GM19438 (cell line): ENCODE measurements around the gene CD52.

Experiments
- ATAC-seq: cut with Tn5 transposase; IDR thresholded peaks from one replicate; pipeline ENCODE4 v1.9.1; 2021; ENCODE audit warnings: low read depth; ENCODE audit not compliant: unreplicated experiment

Gene CD52

DNA sequence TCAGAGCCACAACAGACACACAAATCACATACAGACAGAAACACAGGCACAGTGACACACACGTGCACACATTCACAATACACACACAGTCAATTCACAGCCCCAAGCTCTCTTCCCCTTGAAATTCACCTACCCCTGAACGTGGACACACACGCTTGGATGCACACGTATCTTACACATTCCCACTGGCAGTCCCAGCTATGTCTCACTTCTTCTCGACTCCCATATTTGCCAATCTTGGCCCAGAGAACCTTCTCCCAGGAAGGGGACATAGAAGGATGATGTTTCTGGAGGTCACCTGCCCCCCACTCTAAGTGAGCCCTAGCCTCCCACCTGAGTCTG, 34.6 kb downstream of the CD52 start:
- no peak for ATAC-seq

DNA sequence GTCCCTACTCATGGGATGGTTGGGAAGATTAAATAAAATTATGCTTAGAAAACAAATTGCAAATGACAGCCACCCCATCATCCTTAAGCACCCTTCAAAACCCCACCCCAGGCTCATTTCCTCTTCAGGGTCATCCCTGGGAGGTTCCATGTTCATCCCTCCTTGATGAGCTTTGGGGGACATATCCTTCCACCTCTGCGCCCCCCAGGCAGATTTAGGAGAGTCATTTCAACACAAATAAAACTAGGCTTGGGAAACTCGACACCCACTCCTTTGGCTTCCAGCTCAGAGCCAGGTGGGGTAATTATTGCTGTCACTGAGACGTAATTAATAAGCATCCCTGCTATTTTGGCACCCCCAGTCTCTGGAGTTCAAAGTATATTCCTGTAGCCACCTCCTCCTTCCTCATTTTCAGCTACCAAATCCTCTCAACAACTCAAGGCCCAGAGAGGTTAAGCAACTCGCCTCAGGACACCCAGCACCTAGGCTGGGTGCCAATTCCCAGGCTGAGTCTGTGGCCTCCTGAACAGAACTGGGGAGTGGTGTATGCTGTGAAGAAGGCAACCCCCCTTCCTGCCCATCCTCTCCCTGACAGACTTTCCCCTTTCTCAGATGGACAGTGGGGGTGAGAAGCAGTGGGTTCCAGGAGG, 35.6 kb downstream of the CD52 start:
- no peak for ATAC-seq

DNA sequence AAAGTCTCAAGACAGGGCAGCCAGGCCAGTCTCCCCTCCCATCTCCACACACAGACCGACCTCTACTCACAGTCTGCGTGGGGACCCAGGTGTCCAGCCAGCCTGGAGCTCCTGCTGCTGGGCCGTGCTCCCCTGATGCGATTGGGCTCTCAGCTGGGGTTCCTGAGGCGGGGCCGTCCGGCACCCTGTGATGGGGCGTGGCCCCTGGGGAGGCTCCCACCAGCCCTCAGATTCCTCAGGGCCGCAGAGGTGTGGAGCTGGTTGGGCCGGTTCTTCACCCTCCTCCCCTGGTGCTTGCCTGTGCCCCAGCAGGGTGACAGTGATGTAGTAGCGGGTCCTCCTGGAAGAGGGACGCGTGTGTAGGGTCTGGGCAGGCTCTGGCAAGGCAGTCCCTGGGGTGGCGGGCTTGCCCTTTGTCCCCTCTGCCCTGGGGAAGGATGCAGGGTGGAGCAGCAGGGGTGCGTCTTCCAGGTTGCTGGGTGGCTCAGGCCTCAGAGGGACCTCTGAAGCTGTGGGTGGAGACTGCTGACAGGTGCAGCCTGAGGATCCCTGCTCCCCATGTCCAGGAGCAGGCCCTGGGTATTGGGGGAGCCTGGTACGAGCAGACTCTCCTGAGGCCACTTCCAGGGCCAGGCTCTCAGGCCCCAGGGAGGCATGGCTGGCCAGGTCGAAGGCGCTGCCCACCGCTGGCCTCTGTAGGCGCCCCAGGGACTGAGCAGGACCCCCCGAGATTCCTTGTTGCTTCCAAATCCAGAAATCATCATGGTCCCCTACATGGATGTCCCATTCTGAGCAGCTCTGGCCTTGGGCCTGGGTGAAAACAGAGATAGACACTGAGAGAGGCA, 36.4 kb downstream of the CD52 start, which contains the start of gene CRYBG2:
Gene CRYBG2, minus strand, starts transcription at position 155 of the 845 bp plus-strand sequence. CDS start 7,473 bp downstream, outside the sequence.
- no peak for ATAC-seq

DNA sequence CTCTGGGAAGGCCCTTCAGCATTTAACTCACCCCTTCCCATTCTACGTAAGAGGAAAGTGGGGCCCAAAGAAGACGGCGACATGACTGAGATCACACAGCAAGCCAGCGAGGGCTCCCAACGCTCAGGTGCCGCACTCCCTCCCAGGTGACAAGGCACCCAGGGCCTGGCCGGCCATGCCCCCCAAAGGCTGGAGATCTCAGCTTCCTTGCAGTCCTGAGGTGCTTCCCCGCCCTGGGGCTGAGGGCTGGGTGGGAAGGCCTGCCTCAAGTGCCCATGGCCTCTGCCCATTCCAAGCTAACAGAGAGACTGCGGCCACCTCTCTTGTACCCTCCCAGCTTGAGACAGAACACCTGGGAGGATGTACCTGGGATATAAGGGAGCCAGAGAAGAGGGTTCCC, 37.2 kb downstream of the CD52 start:
- ATAC-seq, result no peak

DNA sequence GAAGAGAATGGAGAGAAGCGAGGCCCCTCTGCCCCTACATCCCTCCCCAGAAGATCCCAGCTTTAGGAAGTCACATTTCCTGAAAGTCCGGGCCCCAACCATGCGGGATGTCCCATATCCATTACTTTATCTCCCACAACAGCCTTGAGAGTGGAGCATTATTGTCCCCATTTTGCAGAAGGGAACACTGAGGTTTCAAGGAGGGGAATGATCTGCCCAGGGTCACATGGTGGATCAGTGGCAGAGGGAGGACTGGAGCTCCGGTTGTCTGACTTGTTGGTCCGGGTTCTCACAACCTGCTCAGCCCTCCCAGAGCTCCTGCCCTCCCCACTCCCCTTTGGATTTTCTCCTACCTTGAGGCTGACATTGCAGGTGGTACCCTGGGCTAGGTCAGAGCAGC, 38.3 kb downstream of the CD52 start:
- no peak for ATAC-seq

DNA sequence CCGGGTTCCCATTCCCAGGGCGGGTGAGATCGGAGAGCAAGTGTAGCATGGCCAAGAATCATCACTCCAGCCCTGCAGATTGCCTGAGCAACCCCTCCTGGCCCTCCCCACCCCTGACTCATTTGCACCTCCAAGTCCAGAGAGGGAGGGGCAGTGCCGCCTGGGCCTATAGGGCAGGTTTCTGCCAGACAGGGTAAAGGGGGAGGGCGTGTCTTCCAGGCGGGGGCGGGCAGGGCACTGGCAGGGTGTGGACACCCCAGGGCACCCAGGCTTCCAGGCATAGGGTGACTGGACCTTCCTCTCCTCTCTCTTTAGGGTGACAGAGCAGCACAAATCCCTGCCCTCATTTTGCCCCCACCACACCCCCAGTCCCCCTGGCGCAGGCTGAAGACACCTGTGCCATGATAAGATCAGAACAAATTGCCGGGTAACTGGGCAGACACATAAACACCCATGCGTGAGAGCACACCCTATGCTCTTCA, 39.4 kb downstream of the CD52 start:
- no peak for ATAC-seq

DNA sequence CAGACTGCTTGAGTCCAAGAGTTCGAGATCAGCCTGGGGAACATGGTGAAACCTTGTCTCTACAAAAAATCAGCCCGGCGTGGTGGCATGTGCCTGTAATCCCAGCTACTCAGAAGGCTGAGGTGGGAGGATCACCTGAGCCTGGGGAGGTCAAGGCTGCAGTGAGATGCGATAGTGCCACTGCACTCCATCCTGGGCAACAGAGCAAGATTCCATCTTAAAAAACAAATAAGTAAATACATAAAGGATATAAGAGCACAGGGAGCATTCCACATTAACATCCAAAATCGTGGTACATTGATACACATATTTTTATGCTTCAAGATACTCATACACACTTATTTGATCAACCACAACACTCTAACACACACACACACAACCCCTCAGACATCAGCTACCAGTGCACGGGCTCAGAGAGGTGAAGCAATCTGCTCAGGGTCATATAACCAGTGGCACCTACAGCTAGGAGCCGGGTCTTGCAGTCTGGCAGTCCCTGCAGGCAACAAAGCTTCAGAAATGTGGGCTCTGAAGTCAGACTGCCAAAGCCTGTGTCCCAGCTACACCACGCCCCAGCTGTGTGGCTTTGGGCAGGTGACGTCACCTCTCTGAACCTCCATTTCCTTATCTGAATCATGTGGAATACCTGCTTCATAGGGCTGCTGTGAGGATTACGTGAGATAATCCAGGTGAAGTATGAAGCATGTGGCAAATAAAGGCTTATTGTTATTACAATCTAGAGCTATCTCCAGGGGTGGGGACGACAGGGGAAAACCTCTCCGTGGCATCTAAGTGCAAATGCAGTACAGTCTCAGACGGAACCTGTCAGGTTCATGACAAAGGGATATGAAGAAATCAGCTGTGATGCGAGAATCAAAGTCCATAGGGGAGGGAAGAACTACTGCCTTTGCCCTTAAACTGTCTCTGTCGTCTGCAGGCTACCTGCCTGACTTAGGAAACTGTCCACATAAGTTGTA, 40.9 kb downstream of the CD52 start:
- ATAC-seq, result no peak

DNA sequence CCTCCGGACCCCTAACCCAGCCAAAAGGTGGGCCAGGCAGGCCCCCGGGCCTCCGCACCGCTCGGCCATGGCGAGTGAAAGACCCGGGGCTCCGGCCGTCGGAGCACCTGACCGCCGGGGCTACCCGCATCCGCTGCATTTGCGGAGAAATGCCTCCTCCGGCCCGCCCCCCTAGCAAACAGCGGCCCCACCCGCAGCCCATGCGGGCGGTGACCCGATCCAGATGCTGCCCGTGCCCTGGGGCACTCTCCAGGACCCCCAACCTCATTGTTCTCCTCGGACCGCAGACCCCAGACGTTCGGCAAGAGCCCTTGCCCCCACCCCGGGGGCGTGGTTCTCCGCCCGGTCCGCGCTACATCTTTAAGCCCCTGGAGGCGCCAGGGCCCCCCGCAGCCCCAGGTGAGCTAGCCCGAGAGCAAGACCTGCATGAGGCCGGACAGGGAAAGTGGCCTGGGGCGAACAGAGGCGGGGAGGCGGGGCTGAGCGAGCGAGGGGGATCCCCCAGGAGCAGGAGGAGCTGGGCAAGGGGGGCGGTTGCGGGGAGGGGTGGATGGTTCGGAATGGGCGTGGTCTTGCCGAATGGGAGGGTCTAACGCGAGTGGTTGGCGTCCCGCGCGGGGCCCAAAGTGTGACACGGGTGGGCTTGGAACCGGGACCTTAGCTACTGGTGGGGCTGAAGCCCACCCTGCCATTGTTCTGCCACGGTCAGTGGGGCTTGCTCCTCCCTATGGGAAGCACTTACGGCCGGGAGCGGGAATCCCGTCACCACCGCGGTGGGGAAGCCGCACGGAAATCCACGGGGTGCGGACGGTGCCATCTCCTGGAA, 42.4 kb downstream of the CD52 start:
- ATAC-seq, result no peak

DNA sequence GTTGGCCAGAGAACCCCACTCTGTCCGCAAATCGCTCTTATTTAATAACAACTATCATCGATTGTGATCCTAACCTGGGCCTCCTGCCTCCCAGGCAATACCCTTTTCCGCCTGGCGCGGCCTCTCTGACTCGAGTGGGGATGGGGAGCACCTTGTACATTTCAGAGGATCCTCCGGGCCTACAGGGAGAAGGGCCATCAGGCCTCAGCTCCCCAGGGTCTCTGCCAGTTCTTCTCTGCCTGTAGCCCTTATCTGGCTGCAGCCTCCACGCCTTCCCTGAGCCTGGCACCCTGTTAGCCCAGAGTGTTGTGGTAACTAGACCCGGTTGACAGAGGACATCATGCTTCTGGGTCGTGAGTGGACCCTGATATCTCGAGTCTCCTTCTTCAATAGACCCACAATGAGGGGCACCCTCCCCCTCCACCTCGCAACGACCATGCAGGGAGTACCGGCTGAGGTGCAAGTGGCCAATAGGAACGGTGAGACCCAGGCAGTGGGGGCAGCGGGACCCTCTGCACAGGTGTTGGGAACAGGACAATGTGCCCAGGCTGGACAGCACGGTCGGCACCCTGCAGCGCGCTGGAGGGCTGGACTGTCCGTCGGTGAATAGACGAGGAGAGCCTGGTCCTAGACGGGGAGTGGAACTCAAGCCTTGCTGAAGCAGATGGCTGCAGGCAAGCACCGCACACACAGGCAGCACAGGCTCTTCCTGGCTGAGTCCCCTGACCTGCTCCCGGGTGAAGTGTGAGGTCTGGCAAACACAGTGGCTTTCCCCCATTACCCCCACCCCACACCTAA, 43.2 kb downstream of the CD52 start:
- ATAC-seq, result no peak

DNA sequence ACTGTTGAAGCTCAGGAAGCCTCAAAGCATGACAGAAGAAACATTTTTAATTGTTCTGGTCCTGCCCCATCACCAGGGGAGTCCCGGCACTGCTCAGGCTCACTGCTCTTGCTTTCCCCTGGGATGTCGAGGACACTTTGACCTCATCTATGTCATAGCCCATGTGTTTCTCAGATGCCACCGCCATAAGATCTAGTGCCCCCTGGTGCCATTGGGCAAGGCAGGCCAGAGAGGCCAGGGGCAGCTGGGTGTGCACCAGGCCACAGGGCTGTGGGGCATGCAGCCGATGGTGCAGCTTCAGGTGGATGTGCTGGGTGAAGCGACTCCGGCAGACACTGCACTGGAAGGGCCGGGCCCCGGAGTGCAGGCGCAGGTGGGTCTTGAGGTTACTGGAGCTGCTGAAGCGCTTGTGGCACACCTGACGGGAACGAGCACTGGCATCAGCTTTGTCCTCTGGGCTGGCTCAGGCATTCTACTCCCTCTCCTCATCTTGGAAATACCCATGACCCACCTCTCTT, 43.9 kb downstream of the CD52 start:
- no peak for ATAC-seq

DNA sequence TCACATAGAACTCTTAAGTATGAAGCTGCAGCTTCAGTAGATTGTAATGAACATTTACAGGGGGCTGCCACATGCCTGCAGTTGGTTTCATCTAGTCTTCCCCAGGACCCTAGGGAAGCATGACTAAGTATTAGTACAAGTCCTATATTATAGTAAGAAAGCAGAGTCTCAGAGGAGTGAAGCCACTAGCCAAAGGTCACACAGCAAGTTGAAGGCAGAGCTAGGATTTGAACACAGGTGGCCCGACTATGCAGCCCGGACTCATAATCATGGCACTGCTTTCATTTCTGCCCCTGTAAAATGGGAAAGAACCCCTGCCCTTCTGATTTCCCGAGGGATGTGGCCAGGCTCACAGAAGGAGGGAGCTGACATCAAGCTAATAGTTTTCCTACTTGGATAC, 44.6 kb downstream of the CD52 start:
- no peak for ATAC-seq

DNA sequence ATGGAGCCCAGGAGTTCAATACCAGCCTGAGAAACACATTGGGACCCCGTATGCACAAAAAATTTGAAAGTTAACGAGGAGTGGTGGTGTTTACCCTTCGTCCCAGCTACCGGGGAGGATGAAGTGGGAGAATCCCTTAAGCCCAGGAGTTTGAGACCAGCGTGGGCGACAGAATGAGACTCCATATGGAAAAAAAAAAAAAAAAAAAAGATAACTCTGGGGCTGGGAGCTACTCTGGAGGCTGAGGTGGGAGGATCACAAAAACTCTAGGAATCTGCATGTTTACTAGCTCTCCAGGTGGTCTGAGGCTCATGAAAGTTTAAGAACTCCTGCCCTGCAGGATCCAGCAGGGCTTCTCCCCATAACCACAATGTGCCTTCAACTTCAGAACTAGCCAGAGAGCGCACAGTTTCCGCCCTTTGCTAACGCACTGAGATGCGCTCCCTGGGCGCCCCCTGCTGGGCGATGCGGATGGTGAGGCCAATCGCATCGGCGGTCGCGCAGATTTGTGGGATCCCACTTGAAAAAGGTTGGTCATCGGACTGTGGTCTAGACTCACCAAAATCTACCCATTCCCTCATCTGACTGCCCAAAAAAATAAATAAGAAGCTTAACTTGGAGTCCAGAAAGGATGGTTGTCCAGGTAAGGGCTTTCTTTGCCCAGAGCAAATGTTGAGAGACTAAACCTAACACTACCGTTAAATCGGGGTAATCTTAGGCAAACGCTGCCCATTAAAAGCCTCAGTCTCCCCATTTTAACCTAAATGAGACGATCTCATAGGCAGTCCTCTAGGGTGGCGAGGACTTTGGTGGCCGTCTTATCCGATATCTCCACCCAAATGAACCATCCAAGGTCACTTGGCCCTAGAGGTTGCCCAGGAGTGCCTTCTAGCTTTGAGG, 46.0 kb downstream of the CD52 start:
- no peak for ATAC-seq

DNA sequence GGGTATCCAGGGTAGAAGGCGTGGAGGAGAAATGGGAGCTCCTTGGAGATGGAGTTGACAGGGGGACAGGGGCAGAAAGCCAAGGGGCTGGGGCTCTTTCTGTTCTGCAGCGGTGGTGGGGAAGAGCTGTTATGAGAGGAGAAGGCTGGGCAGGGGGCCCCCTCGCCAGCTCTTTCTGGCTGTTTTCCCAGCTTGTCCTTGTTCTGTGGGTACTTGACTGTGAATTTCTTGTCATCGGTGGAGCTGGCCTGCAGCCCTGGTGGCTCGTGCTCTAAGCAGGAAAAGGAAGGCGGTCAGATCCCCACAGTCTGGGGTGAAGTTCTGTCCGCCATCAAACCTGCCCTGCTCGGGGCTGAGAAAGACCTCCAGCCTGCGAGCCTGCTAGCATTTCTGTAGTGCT, 47.2 kb downstream of the CD52 start:
- no peak for ATAC-seq

DNA sequence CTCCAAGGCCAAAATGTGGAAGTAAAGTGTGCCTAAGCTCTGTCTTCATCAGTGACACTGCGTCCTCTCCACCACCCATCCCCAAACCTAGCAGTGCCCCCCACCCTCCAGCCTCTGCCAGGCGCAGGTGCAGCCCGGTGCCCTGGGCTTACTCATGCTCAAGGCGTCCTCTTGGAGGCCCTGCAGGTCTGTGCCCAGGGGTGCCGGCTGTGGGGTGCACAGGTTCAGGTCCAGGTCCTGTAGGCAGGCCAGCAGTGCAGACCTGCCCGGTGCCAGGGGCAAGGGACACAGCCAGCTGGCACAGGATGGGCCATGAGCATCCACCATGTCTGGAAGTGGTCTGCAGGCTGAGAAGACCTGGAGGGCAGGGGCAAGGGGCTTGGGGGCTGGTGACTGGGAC, 49.7 kb downstream of the CD52 start:
- no peak for ATAC-seq

DNA sequence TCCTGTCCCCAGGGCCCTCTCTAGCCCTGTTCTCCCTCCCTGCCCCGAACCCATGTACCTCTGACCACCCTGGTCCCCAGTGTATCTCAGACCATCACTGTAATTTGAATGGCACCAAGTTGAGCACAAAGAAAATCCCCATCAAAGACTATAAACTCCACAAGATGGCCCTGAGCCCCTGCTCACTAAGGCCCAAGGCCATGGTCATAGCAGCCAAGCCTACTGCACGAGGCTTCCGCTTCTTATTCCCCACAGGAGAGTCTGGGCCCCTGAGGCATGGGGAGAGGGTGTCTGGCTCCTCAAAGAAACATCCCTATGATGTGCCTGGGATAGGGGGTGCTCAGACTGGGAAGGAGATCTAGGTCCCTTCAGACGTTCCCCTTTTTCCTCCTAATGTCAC, 50.2 kb downstream of the CD52 start:
- no peak for ATAC-seq

DNA sequence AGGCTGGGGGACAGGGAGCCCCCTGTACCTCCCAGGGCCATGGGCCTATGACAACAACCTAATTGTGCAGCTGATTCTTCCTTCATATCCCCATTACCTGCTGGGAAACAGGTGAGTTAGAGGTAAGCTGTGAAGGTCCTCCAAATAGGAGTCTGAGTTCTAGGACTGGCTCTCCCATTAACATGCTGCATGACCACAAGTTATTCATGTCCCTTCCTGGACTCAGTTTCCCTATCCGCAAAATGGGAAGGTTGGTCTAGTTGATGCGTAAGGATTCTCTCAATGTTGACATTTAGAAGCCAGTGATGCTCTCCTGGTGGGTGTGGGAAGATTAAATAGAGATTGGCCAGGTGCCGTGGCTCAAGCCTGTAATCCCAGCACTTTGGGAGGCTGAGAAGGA, 50.7 kb downstream of the CD52 start:
- ATAC-seq, result no peak
